Activated T-cell treated with anti-CD3 and anti-CD28 coated beads, Interleukin-2, amount 50 U/mL, for 72 hours (primary cell): ENCODE measurements around the gene LINS1. TPM values are rescaled to one million over a fixed set of nuclear protein-coding genes. Genes with fewer than 3 reads are reported as not detected.

Source experiments
- ATAC-seq, 2 donors: fragments of 150-1000 bp; cut with Tn5 transposase; replicated peaks in 1 of 2; 2 replicates each; pipeline ENCODE4 v1.10.0; 2021; ENCODE audit warnings: moderate library complexity in 2 of 2, mild to moderate bottlenecking in 1 of 2
- DNase-seq, 2 donors: peaks; one replicate each; pipeline ENCODE4 v3.0.0; 2021 to 2022; ENCODE audit warnings: mixed read lengths in 1 of 2
- H3K27ac Mint-ChIP-seq: one replicate; pipeline ENCODE4 v1.8.0; 2022; ENCODE audit warnings: mild to moderate bottlenecking, moderate library complexity, mixed read lengths
- H3K27me3 Mint-ChIP-seq: one replicate; pipeline ENCODE4 v1.8.0; 2022; ENCODE audit warnings: low read depth, mixed read lengths
- H3K36me3 Mint-ChIP-seq, 2 donors: one replicate each; pipeline ENCODE4 v1.8.0; 2022; ENCODE audit warnings: mixed read lengths in 2 of 2, mild to moderate bottlenecking in 1 of 2; ENCODE audit not compliant: insufficient read depth in 2 of 2
- H3K4me1 Mint-ChIP-seq: one replicate; pipeline ENCODE4 v1.8.0; 2022; ENCODE audit warnings: low read depth, mixed read lengths
- H3K4me3 Mint-ChIP-seq, 2 donors: one replicate each; pipeline ENCODE4 v1.8.0; 2022; ENCODE audit warnings: mild to moderate bottlenecking in 2 of 2, mixed read lengths in 2 of 2, moderate library complexity in 2 of 2
- H3K9me3 Mint-ChIP-seq, 2 donors: one replicate each; pipeline ENCODE4 v1.8.0; 2022; ENCODE audit warnings: mixed read lengths in 2 of 2
- total RNA-seq, 2 donors: library from RNA; stranded (reverse); gene quantifications; one replicate each; pipeline ENCODE4 v1.2.3, GENCODE V29; 2022

The LINS1 gene
- total RNA-seq, 2 donors from 2014 or later, result 41.6 to 51.2 TPM

DNA sequence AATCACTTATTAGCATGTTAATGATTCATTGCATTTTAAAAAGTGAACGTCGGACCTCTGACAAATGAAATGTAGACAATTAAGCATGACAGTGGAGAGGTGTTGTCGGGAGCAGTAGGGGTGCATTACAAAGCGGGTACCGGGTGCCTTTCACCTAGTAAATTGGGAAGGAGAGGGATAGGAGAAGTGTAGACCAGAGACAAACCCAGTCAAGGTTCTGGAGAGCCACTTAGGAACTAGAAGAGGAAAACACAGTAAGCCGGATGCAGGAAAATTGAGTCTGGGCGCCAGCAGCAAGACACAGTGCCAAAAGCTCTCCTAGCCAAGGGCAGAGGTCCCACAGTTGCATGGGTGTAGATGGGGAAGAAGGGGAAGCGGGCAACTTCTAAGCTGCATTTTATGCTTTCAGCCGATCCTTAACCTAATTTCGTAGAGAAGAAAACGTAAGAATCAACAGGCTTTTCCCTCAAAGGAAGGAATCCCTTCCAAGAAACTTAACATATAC is 70.1 kb downstream of the LINS1 start:
- Mint-ChIP-seq H3K9me3 (no peaks in the 10 kb centered on the region), H3K27me3 (no peaks in the 10 kb centered on the region), H3K36me3 (no peaks in the 10 kb centered on the region), H3K27ac (no peak overlapping the region), H3K4me3 (no peak overlapping the region), H3K4me1 (peaks cover 9% of the 10 kb centered on the region)
- DNase-seq, result no peak
- ATAC-seq, result no peak

GRCh38 chr15:100531204-100531603 is 70.8 kb downstream of the LINS1 start:
- Mint-ChIP-seq H3K27ac (no peak overlapping the region), H3K4me1 (peaks cover 9% of the 10 kb centered on the region), H3K4me3 (no peak overlapping the region), H3K27me3 (no peaks in the 10 kb centered on the region), H3K9me3 (no peaks in the 10 kb centered on the region), H3K36me3 (no peaks in the 10 kb centered on the region)
- ATAC-seq, result no peak
- no peak for DNase-seq

DNA sequence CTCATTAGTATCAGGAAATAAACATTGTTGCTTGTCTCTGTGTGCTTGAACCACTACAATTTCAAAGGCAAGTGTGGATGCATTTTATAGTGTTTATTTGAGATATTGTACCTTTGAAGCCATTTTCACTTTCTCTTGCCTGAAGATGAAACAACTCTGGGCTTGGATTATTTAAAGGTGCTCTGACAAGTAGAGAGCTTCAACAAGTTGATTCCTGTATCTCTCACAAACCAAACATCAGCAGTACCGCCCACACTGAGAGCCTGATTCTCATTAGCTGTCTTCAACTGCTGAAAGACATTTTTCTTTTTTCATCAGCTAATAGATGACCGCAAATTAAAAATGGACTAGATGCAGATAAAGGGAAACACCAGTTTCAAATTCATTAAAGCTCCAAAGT is 72.4 kb downstream of the LINS1 start:
- Mint-ChIP-seq H3K4me1 (peaks cover 9% of the 10 kb centered on the region), H3K4me3 (no peak overlapping the region), H3K9me3 (no peaks in the 10 kb centered on the region), H3K36me3 (no peaks in the 10 kb centered on the region), H3K27ac (no peak overlapping the region), H3K27me3 (no peaks in the 10 kb centered on the region)
- DNase-seq, result no peak
- ATAC-seq, result no peak

GRCh38 chr15:100528833-100529428 is 73.1 kb downstream of the LINS1 start, which contains the start of gene CERS3:
Gene CERS3, minus strand, starts transcription at chr15:100528950. Its CDS starts 27,101 bp downstream, at chr15:100501849.
- Mint-ChIP-seq H3K36me3 (no peaks in the 10 kb centered on the region), H3K4me3 (no peak within 1 kb of the TSS)

GRCh38 chr15:100526027-100526481 is 75.9 kb downstream of the LINS1 start:
- H3K27ac Mint-ChIP-seq, result no peak overlapping the region

More at GRCh38 chr15:100528833-100529428, 73.1 kb downstream of the LINS1 start, which contains the start of gene CERS3:
- H3K27me3 Mint-ChIP-seq, result no peaks in the 10 kb centered on the region
- no peaks in the 10 kb centered on the region for H3K9me3 Mint-ChIP-seq
- H3K4me1 Mint-ChIP-seq, result peaks cover 9% of the 10 kb centered on the region
- no peak within 1 kb of the TSS for H3K27ac Mint-ChIP-seq
- DNase-seq, result no peak
- no peak for ATAC-seq

DNA sequence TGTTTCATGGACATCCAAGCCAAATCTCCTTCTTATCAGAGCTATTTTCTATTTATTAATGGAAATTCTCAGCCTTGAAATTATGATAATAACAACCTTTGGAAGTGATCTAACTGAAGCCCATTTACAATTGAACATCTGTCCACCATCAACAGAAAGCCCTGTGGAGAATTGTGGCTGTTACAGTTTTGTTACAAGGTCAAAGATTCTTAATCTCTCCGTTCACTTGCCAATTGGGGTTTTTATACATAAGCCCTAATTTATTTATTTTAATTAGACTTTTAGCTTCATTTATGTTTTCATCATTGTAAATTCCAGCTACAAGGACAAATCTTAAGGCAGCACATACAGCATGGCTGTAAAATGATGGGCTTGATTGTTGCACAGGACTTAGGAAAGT is 76.5 kb downstream of the LINS1 start:
- ATAC-seq, result no peak
- H3K27me3 Mint-ChIP-seq, result no peaks in the 10 kb centered on the region

More at GRCh38 chr15:100526027-100526481, 75.9 kb downstream of the LINS1 start:
- ATAC-seq, result no peak
- H3K9me3 Mint-ChIP-seq, result no peaks in the 10 kb centered on the region
- H3K4me1 Mint-ChIP-seq, result peaks cover 11% of the 10 kb centered on the region
- no peaks in the 10 kb centered on the region for H3K36me3 Mint-ChIP-seq
- H3K4me3 Mint-ChIP-seq, result no peak overlapping the region
- DNase-seq, result no peak
- H3K27me3 Mint-ChIP-seq, result no peaks in the 10 kb centered on the region

GRCh38 chr15:100524326-100524725 is 77.7 kb downstream of the LINS1 start:
- no peak for ATAC-seq

More for the DNA sequence above, 76.5 kb downstream of the LINS1 start:
- Mint-ChIP-seq H3K4me3 (no peak overlapping the region), H3K9me3 (no peaks in the 10 kb centered on the region), H3K4me1 (peaks cover 18% of the 10 kb centered on the region), H3K27ac (no peak overlapping the region), H3K36me3 (no peaks in the 10 kb centered on the region)
- DNase-seq, result no peak

DNA sequence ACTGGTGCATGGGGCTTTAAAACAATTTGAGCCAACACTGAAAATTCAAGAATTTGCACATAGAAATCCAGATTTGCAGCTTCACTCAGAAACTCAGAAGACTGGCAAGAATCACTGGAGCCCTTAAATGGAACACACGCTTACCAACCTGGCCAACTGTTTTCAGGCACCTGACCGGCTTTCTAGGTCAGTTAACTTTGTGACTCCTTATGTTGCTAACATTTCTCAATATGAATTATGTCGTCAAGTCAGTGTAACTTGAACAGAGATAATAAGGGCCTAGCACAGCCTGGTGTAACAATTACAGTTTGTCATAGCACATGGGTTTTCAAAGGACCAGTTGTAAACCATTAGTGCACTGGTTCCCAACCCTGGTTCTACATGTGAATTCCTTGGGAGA is 80.1 kb downstream of the LINS1 start:
- Mint-ChIP-seq H3K27ac (no peak overlapping the region), H3K27me3 (no peaks in the 10 kb centered on the region), H3K4me1 (peaks cover 11% of the 10 kb centered on the region), H3K4me3 (no peak overlapping the region), H3K36me3 (no peaks in the 10 kb centered on the region), H3K9me3 (no peaks in the 10 kb centered on the region)
- DNase-seq (no peak), ATAC-seq (no peak)

More at GRCh38 chr15:100524326-100524725, 77.7 kb downstream of the LINS1 start:
- Mint-ChIP-seq H3K36me3 (no peaks in the 10 kb centered on the region), H3K9me3 (no peaks in the 10 kb centered on the region), H3K4me1 (peaks cover 11% of the 10 kb centered on the region), H3K27me3 (no peaks in the 10 kb centered on the region), H3K27ac (no peak overlapping the region), H3K4me3 (no peak overlapping the region)
- no peak for DNase-seq

DNA sequence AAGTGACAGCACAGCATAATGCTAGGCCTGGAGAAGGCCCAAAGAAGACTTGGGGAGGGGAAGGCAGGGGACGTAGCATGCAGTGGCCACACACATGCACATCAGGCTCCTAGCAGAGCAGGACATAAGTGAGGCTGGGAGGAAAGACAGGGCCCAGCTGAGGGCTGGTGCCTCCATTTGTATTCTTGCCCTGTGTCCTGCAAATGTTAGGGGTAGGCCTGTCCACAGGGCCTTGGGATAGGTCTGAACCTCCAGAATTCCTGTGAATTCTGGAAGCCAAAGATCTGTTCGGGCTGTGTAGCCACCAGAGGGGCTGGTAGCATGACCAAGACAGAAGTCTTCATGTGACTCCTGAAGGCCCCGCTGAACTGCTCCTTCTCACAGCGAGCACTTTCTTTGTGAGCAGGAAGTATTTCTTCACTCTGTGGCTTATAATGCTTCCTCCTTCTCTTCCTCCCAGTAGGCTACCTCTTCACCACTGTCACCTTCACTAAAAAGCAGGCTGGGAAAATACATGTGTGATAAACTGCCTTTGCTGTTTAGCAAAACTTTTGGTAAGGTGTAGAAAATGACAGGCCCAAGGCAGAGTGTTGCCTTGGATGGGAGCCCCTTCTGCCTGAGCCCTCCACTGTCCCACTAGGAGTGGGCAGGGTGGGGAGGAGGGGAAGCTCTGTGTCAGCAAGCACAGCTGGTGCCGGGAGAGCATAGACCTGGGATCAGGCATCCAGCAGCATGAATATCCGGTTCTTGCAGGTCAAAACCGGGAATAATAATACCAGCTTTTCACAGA is 81.7 kb downstream of the LINS1 start:
- ATAC-seq (peak in 1 of 2 donors; percentile 35), DNase-seq (no peak)
- no peaks in the 10 kb centered on the region for H3K36me3 Mint-ChIP-seq
- no peak overlapping the region for H3K27ac Mint-ChIP-seq
- H3K27me3 Mint-ChIP-seq, result no peaks in the 10 kb centered on the region
- H3K4me3 Mint-ChIP-seq, result no peak overlapping the region
- no peaks in the 10 kb centered on the region for H3K9me3 Mint-ChIP-seq
- H3K4me1 Mint-ChIP-seq, result peaks cover 11% of the 10 kb centered on the region

- H3K4me1 Mint-ChIP-seq, result peaks cover 11% of the 10 kb centered on the region
- H3K4me3 Mint-ChIP-seq, result no peak overlapping the region
- H3K36me3 Mint-ChIP-seq, result no peaks in the 10 kb centered on the region
- H3K27me3 Mint-ChIP-seq, result no peaks in the 10 kb centered on the region
- no peak overlapping the region for H3K27ac Mint-ChIP-seq
- DNase-seq (no peak), ATAC-seq (no peak)
- no peaks in the 10 kb centered on the region for H3K9me3 Mint-ChIP-seq
These were observed 84.1 kb downstream of the LINS1 start for GRCh38 chr15:100517846-100518245.

Other genes with a start within 250 kb of the LINS1 start
- gene CERS3, start 73.2 kb downstream of the LINS1 start, total RNA-seq, result 1 to 10 TPM in 1 of 2 donors, under 1 TPM in 1; 0.22 to 2.2 TPM
- gene ASB7, start 405 bp upstream of the LINS1 start, total RNA-seq, result 10 to 100 TPM; 35.7 TPM